Hematopoietic multipotent progenitor cell treated with erythropoietin and hydrocortisone succinate and interleukin-3 and kit ligand, for 8 days (in vitro differentiated cells): ENCODE results near the gene NXNL2.

Experiments
- DNase-seq: peaks from one replicate; pipeline ENCODE4 v3.0.0-alpha.2; 2015

Gene NXNL2

GRCh38 chr9:88580961-88581360 lies 46.0 kb downstream of the NXNL2 start:
- no peak for DNase-seq

GRCh38 chr9:88583901-88584596 lies 49.1 kb downstream of the NXNL2 start:
- no peak for DNase-seq

- no peak for DNase-seq
These were observed 50.4 kb downstream of the NXNL2 start for GRCh38 chr9:88585426-88585825.

GRCh38 chr9:88586452-88586851 lies 51.5 kb downstream of the NXNL2 start:
- no peak for DNase-seq

GRCh38 chr9:88587182-88587581 lies 52.2 kb downstream of the NXNL2 start:
- peak; percentile 54 for DNase-seq

GRCh38 chr9:88587885-88588649 lies 53.1 kb downstream of the NXNL2 start:
- DNase-seq, result no peak

- DNase-seq, result no peak
These were observed 54.7 kb downstream of the NXNL2 start for GRCh38 chr9:88589656-88590055.

- DNase-seq, result no peak
These were observed 55.7 kb downstream of the NXNL2 start for GRCh38 chr9:88590558-88591146.

GRCh38 chr9:88593537-88594185 lies 58.7 kb downstream of the NXNL2 start:
- DNase-seq, result peak; percentile 48
